ENCODE measurements around the gene IRGC. TPM values are rescaled to one million over a fixed set of nuclear protein-coding genes. Genes with fewer than 3 reads are reported as not detected.

Gene IRGC
- total RNA-seq, 4 donors from 2014 or later, result not detected

DNA sequence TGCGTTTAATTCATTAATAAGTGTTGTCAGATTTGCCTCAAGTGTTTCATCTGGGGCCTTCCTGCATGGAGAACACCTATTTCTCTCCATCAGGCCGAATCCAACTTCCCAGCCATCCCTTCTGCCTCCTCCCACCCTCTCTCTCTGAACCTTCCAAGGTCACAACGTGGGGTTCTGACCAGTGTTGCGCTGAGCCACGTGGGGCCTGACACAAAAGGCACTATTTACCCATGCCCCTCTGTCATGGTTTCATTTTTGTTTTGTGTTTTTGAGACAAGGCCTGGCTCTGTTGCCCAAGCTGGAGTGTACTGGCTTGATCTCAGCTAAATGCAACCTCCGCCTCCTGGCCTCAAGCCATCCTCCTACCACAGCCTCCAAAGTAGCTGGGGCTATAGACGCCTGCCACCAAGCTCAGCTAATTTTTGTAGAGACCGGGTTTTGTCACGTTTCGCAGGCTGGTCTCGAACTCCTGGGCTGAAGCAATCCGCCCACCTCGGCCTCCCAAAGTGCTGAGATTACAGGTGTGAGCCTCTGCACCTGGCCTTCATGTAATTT, 8.6 kb upstream of the IRGC start:
- no peaks in the 10 kb centered on the region for H3K36me3 ChIP-seq
- TF ChIP-seq POLR2A (IDR thresholded peaks at IDR 0.05) (no peak), POLR2AphosphoS5 (IDR thresholded peaks at IDR 0.05) (no peak), EP300 (IDR thresholded peaks at IDR 0.05) (no peak)
- TF ChIP-seq, protein P1, sequence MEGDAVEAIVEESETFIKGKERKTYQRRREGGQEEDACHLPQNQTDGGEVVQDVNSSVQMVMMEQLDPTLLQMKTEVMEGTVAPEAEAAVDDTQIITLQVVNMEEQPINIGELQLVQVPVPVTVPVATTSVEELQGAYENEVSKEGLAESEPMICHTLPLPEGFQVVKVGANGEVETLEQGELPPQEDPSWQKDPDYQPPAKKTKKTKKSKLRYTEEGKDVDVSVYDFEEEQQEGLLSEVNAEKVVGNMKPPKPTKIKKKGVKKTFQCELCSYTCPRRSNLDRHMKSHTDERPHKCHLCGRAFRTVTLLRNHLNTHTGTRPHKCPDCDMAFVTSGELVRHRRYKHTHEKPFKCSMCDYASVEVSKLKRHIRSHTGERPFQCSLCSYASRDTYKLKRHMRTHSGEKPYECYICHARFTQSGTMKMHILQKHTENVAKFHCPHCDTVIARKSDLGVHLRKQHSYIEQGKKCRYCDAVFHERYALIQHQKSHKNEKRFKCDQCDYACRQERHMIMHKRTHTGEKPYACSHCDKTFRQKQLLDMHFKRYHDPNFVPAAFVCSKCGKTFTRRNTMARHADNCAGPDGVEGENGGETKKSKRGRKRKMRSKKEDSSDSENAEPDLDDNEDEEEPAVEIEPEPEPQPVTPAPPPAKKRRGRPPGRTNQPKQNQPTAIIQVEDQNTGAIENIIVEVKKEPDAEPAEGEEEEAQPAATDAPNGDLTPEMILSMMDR (IDR thresholded peaks at IDR 0.05), result no peak
- WGBS, result 80% methylated on average over 13 of the region's 13 CpGs

DNA sequence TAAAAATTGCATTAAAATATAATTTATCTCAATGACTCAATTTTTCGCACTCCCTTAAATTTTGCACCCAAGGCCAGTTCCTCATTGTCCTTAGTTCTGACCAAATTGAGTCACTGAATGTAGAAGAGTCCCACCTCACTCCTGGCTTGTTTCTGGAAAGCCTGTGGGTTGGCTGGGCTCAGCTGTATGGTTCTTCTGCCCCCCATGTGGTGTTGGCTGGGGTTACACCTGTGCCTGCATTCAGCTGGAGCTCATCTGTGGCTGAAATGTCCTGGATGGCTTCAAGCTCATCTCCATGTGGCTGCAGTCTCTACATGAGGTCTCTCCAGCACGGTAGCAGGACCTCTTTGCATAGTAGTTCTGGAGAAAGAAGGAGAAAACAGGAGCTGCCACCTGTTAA, 7.2 kb upstream of the IRGC start:
- no peak overlapping the region for H3K27ac ChIP-seq
- no peak overlapping the region for H3K4me3 ChIP-seq
- no peaks in the 10 kb centered on the region for H3K9me3 ChIP-seq
- 80% methylated on average over 2 of the region's 2 CpGs for WGBS
- no peak for TF ChIP-seq EP300 (IDR thresholded peaks at IDR 0.05)
- TF ChIP-seq POLR2AphosphoS5 (IDR thresholded peaks at IDR 0.05), result no peak
- TF ChIP-seq, protein P1 (IDR thresholded peaks at IDR 0.05), result no peak
- TF ChIP-seq POLR2A (IDR thresholded peaks at IDR 0.05), result no peak
- H3K36me3 ChIP-seq, result no peaks in the 10 kb centered on the region
- no peaks in the 10 kb centered on the region for H3K27me3 ChIP-seq
- no peaks in the 10 kb centered on the region for H3K4me1 ChIP-seq
- no peak for DNase-seq (ENCODE audit: low spot score in 2 of 2)

More for the DNA sequence above, 8.6 kb upstream of the IRGC start:
- DNase-seq (ENCODE audit: low spot score in 2 of 2), result no peak
- Histone ChIP-seq H3K4me1 (no peaks in the 10 kb centered on the region), H3K4me3 (no peak overlapping the region), H3K27me3 (no peaks in the 10 kb centered on the region), H3K9me3 (no peaks in the 10 kb centered on the region), H3K27ac (no peak overlapping the region)

DNA sequence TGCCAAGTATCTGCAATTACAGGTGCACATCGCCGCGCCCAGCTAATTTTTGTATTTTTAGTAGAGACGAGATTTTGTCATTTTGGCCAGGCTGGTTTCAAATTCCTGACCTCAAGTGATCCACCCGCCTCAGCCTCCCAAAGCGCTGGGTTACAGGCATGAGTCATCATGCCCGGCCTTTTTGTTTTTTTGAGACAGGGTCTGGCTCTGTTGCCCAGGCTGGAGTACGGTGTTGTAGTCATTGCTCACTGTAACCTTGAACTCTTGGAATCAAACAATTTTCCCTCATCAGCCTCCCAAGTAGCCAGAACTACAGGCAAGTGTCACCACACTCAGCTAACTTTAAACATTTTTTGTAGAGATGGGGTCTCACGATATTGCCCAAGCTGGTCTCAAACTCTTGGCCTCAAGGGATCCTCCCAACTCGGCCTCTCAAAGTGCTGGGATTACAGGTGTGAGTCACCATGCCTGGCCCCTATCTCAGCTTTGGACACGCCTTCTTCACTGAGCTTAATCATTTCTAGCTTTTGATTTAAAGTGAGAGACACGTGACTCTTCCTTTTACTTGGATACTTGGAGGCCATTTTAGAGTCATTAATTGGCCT, 4.0 kb upstream of the IRGC start:
- Histone ChIP-seq H3K9me3 (no peaks in the 10 kb centered on the region), H3K27ac (no peak overlapping the region), H3K4me3 (no peak overlapping the region), H3K4me1 (no peaks in the 10 kb centered on the region), H3K36me3 (no peaks in the 10 kb centered on the region), H3K27me3 (peaks cover 4% of the 10 kb centered on the region)
- TF ChIP-seq POLR2AphosphoS5 (IDR thresholded peaks at IDR 0.05) (no peak), EP300 (IDR thresholded peaks at IDR 0.05) (no peak), POLR2A (IDR thresholded peaks at IDR 0.05) (no peak)
- TF ChIP-seq, protein P1 (IDR thresholded peaks at IDR 0.05), result no peak
- DNase-seq (ENCODE audit: low spot score in 2 of 2), result no peak
- 53% methylated on average over 12 of the region's 12 CpGs for WGBS

DNA sequence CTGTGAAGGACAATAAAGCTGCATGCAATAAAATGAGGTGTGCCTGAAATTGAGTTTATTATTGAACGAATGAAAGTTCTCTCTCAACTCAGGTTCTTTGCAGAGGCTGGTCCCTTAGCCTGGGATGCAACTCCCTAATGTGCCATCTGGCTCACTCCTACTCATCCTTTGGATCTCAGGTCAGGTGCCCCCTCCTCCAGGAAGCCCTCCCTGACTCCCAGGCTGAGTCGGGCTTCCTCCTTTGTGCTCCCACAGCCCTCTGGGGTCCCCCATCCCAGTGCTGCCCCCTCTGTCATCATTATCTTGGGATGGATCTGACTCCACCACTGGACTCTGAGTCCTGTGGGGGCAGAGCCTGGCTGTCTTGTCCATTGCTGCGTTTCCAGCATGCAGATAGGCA, 2.7 kb upstream of the IRGC start:
- WGBS, result 82% methylated on average over 3 of the region's 3 CpGs
- no peak for DNase-seq (ENCODE audit: low spot score in 2 of 2)

More for the DNA sequence above, 2.7 kb upstream of the IRGC start:
- Histone ChIP-seq H3K27ac (no peak overlapping the region), H3K36me3 (no peaks in the 10 kb centered on the region), H3K4me1 (no peaks in the 10 kb centered on the region), H3K27me3 (peaks cover 4% of the 10 kb centered on the region), H3K4me3 (no peak overlapping the region), H3K9me3 (no peaks in the 10 kb centered on the region)
- TF ChIP-seq, protein P1 (IDR thresholded peaks at IDR 0.05), result no peak
- TF ChIP-seq POLR2AphosphoS5 (IDR thresholded peaks at IDR 0.05) (no peak), POLR2A (IDR thresholded peaks at IDR 0.05) (no peak), EP300 (IDR thresholded peaks at IDR 0.05) (no peak)

Measured in suprapubic skin (tissue), 4 donors.